ENCODE measurements around the gene ZNF235.

Gene ZNF235

DNA sequence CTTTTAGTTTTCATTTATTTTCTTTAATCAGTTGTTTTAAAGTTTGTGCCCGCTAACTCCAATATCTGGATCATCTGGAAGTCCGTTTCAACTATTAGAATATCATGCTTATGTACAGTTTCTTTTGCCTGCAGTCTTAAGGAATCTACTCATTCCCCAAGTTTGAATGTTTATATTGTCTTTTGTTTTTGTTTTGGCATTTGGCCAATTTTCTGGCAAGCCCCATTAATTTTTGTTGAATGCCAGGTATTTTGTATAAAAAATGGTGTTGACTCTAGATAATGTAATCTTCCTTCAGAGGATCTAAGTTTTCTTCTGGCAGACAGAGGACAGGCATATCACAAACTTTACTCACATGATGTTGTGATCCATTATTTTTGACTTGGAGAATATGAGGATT is 11.1 kb upstream of the ZNF235 start:
- Histone ChIP-seq H3K27me3 (replicated peaks; ENCODE audit: insufficient read depth, low read length) (no peaks in the 10 kb centered on the region), H4K20me1 (ENCODE audit: insufficient read depth, low read length) (no peaks in the 10 kb centered on the region), H3K4me3 (ENCODE audit: low read length) (no peak overlapping the region), H3K9me2 (replicated peaks; ENCODE audit: insufficient read depth, low read length) (no peaks in the 10 kb centered on the region), H3K9ac (ENCODE audit: low read length) (no peak overlapping the region), H3K9me3 (replicated peaks; ENCODE audit: insufficient read depth, low read length) (no peaks in the 10 kb centered on the region), H3K79me2 (ENCODE audit: low read length) (no peaks in the 10 kb centered on the region), H3K27ac (ENCODE audit: low read length) (no peak overlapping the region), H2AFZ (ENCODE audit: low read length) (no peak overlapping the region), H3K36me3 (replicated peaks; ENCODE audit: insufficient read depth, low read length) (no peaks in the 10 kb centered on the region), H3K4me2 (ENCODE audit: low read depth, low read length) (no peak overlapping the region), H3F3A (ENCODE audit: insufficient read depth, low read length) (no peaks in the 10 kb centered on the region), H3K4me1 (ENCODE audit: low read length) (no peaks in the 10 kb centered on the region)
- TF ChIP-seq, protein P1, sequence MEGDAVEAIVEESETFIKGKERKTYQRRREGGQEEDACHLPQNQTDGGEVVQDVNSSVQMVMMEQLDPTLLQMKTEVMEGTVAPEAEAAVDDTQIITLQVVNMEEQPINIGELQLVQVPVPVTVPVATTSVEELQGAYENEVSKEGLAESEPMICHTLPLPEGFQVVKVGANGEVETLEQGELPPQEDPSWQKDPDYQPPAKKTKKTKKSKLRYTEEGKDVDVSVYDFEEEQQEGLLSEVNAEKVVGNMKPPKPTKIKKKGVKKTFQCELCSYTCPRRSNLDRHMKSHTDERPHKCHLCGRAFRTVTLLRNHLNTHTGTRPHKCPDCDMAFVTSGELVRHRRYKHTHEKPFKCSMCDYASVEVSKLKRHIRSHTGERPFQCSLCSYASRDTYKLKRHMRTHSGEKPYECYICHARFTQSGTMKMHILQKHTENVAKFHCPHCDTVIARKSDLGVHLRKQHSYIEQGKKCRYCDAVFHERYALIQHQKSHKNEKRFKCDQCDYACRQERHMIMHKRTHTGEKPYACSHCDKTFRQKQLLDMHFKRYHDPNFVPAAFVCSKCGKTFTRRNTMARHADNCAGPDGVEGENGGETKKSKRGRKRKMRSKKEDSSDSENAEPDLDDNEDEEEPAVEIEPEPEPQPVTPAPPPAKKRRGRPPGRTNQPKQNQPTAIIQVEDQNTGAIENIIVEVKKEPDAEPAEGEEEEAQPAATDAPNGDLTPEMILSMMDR (IDR thresholded peaks at IDR 0.05; ENCODE audit: low read length): no peak
- no peak for TF ChIP-seq EZH2 (optimal IDR thresholded peaks at IDR 0.05; ENCODE audit: low read depth, low read length)
- no peak for TF ChIP-seq EZH2phosphoT487 (IDR thresholded peaks at IDR 0.05; ENCODE audit: low read length)
- DNase-seq: no peak

DNA sequence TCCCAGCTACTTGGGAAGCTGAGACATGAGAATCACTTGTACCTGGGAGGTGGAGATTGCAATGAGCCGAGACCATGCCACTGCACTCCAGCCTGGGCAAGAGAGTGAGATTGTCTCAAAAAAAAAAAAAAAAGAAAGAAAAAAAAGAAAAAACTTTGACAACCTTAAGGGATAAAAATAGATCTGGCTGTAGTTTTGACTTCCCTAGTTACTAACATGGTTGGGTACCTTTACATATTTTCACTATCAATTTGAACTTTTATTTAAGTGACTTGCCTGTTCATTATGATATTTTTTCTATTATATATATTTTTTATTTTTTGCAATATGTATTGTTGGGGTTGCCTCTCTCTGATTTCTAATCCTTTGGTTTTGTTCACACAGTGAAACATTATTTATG is 8.4 kb upstream of the ZNF235 start:
- no peaks in the 10 kb centered on the region for H3K9me2 ChIP-seq (replicated peaks; ENCODE audit: insufficient read depth, low read length)
- no peaks in the 10 kb centered on the region for H4K20me1 ChIP-seq (ENCODE audit: insufficient read depth, low read length)

DNA sequence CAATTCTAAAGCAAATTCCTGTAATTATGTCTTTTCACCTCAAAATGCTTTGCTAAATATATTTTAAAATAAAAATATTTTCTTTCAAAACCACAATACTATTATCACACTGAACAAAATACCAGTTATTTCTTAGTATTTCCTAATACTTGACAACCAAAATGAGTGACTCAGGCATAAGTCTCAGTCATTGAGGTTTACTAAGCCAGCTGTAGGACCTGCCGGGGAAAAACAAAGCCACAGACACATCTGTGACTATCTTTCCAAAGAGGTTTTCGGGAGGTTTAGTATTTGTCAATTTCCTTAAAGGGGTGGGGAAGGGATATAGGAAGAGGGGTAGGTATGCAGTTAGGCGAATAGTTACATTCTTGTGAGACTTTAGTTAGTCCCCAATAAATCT is 3.2 kb upstream of the ZNF235 start:
- no peak for TF ChIP-seq EZH2 (optimal IDR thresholded peaks at IDR 0.05; ENCODE audit: low read depth, low read length)
- no peak for TF ChIP-seq EZH2phosphoT487 (IDR thresholded peaks at IDR 0.05; ENCODE audit: low read length)
- TF ChIP-seq, protein P1 (IDR thresholded peaks at IDR 0.05; ENCODE audit: low read length): no peak
- no peak overlapping the region for H3K27ac ChIP-seq (ENCODE audit: low read length)
- H3K4me2 ChIP-seq (ENCODE audit: low read depth, low read length): no peak overlapping the region
- H3F3A ChIP-seq (ENCODE audit: insufficient read depth, low read length): no peaks in the 10 kb centered on the region
- H3K4me3 ChIP-seq (ENCODE audit: low read length): no peak overlapping the region
- no peaks in the 10 kb centered on the region for H3K4me1 ChIP-seq (ENCODE audit: low read length)
- H3K9me3 ChIP-seq (replicated peaks; ENCODE audit: insufficient read depth, low read length): no peaks in the 10 kb centered on the region
- H4K20me1 ChIP-seq (ENCODE audit: insufficient read depth, low read length): no peaks in the 10 kb centered on the region
- H3K9me2 ChIP-seq (replicated peaks; ENCODE audit: insufficient read depth, low read length): no peaks in the 10 kb centered on the region
- no peak overlapping the region for H2AFZ ChIP-seq (ENCODE audit: low read length)
- no peaks in the 10 kb centered on the region for H3K79me2 ChIP-seq (ENCODE audit: low read length)
- peaks cover 3% of the 10 kb centered on the region; the same call in 1 of the 2 replicates for H3K27me3 ChIP-seq (replicated peaks; ENCODE audit: insufficient read depth, low read length)
- DNase-seq: no peak
- no peak overlapping the region for H3K9ac ChIP-seq (ENCODE audit: low read length)
- H3K36me3 ChIP-seq (replicated peaks; ENCODE audit: insufficient read depth, low read length): no peaks in the 10 kb centered on the region

More for the DNA sequence above, 8.4 kb upstream of the ZNF235 start:
- Histone ChIP-seq H3F3A (ENCODE audit: insufficient read depth, low read length) (no peaks in the 10 kb centered on the region), H3K27me3 (replicated peaks; ENCODE audit: insufficient read depth, low read length) (no peaks in the 10 kb centered on the region; the same call in 1 of the 2 replicates), H3K36me3 (replicated peaks; ENCODE audit: insufficient read depth, low read length) (no peaks in the 10 kb centered on the region), H3K9me3 (replicated peaks; ENCODE audit: insufficient read depth, low read length) (no peaks in the 10 kb centered on the region), H3K4me3 (ENCODE audit: low read length) (no peak overlapping the region), H3K79me2 (ENCODE audit: low read length) (no peaks in the 10 kb centered on the region), H3K4me1 (ENCODE audit: low read length) (no peaks in the 10 kb centered on the region), H2AFZ (ENCODE audit: low read length) (no peak overlapping the region), H3K4me2 (ENCODE audit: low read depth, low read length) (no peak overlapping the region), H3K27ac (ENCODE audit: low read length) (no peak overlapping the region), H3K9ac (ENCODE audit: low read length) (no peak overlapping the region)
- TF ChIP-seq, protein P1 (IDR thresholded peaks at IDR 0.05; ENCODE audit: low read length): no peak
- TF ChIP-seq EZH2phosphoT487 (IDR thresholded peaks at IDR 0.05; ENCODE audit: low read length) (no peak), EZH2 (optimal IDR thresholded peaks at IDR 0.05; ENCODE audit: low read depth, low read length) (no peak)
- DNase-seq: no peak
